ENCODE results near the gene CNNM2. TPM values are rescaled to one million over a fixed set of nuclear protein-coding genes. Genes with fewer than 3 reads are reported as not detected.

CNNM2 gene
- total RNA-seq, 6 experiments from 2014 or later = 5.2 to 7.6 (median 6.5) TPM

- DNase-seq = no peak
- no peaks in the 10 kb centered on the region for H3K36me3 ChIP-seq
- 91% methylated on average over 3 of the region's 3 CpGs for WGBS (ENCODE audit: insufficient coverage, low coverage, low lambda C conversion rate, missing lambda C conversion rate)
- no peaks in the 10 kb centered on the region for H3K27me3 ChIP-seq
- TF ChIP-seq POLR2A (IDR thresholded peaks at IDR 0.05) (no peak), CTCF (IDR thresholded peaks at IDR 0.05) (no peak)
- ATAC-seq = no peak
- intact Hi-C loops (cut with DNase I) = no loop called here
- H3K9me3 ChIP-seq = no peaks in the 10 kb centered on the region
- no peak overlapping the region for H3K4me3 ChIP-seq
- no peak overlapping the region for H3K27ac ChIP-seq
- H3K4me1 ChIP-seq = peaks cover 0 to 6% (median 2%) of the 10 kb centered on the region in 4 donors
Observed at GRCh38 chr10:103019425-103019824, 101.3 kb downstream of the CNNM2 start.

DNA sequence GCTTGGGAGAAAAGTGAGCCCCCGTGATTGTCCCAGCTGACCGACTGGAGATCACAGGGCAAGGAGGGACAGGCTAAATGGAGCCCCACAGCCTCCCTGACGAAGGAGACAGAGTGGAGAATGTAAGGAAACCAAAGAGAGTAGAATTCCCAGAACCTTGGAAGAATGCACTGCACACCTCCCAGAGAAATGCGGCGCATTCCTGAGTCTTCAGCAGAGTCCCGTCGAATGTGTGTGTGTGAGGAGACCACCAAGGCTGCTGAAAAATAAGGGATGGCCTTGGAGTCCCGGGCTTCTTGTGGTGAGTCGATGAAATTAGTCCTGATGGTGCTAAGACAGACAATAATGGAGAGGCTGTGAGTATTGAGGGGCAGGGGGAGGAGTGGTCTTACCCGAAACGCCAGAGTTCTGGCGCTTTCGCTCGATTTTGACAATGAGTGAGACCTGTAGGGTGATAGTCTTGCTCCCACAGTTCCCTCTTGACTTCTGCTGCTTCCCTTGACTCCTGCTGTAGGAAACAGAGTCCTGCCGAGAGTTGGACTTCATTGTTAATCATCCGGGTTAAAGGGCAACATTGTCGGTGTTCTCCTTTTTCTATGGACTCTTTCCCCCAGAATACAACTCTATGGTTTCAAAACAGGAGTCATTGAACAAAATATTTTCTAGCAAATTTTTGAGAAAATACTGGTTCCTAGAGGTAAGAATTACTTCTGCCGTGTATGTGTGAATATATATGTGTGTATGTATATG lies 103.2 kb downstream of the CNNM2 start:
- peaks cover 0 to 6% (median 2%) of the 10 kb centered on the region in 4 donors for H3K4me1 ChIP-seq
- intact Hi-C loops (cut with DNase I) = no loop called here
- H3K36me3 ChIP-seq = no peaks in the 10 kb centered on the region
- no peak overlapping the region for H3K4me3 ChIP-seq
- peak; percentile 29 to 78 (median 52) for ATAC-seq
- 79% methylated on average over 14 of the region's 18 CpGs for WGBS (ENCODE audit: insufficient coverage, low coverage, low lambda C conversion rate, missing lambda C conversion rate)
- no peaks in the 10 kb centered on the region for H3K9me3 ChIP-seq
- TF ChIP-seq CTCF (IDR thresholded peaks at IDR 0.05) = no peak
- TF ChIP-seq POLR2A (IDR thresholded peaks at IDR 0.05) = no peak
- H3K27ac ChIP-seq = peak overlapping the region in 2 of 3 donors; percentile 29 to 87
- no peak for DNase-seq
- H3K27me3 ChIP-seq = no peaks in the 10 kb centered on the region

GRCh38 chr10:103021900-103022293 lies 103.8 kb downstream of the CNNM2 start:
- 34% methylated on average over 5 of the region's 5 CpGs for WGBS (ENCODE audit: insufficient coverage, low coverage, low lambda C conversion rate, missing lambda C conversion rate)
- Histone ChIP-seq H3K27me3 (no peaks in the 10 kb centered on the region), H3K4me1 (peaks cover 0 to 6% (median 2%) of the 10 kb centered on the region in 4 donors), H3K27ac (peak overlapping the region in 2 of 3 donors; percentile 29 to 87), H3K36me3 (no peaks in the 10 kb centered on the region), H3K9me3 (no peaks in the 10 kb centered on the region), H3K4me3 (no peak overlapping the region)
- ATAC-seq (peak; percentile 87 to 94 (median 90)), DNase-seq (peak; percentile 25 to 62 (median 60))
- intact Hi-C loops (cut with DNase I) = no loop called here
- no peak for TF ChIP-seq CTCF (IDR thresholded peaks at IDR 0.05)
- TF ChIP-seq POLR2A (IDR thresholded peaks at IDR 0.05) = no peak

GRCh38 chr10:103025696-103026095 lies 107.6 kb downstream of the CNNM2 start:
- DNase-seq (no peak), ATAC-seq (no peak)
- no peaks in the 10 kb centered on the region for H3K27me3 ChIP-seq
- no peak overlapping the region for H3K27ac ChIP-seq
- no peak overlapping the region for H3K4me3 ChIP-seq
- TF ChIP-seq CTCF (IDR thresholded peaks at IDR 0.05) (no peak), POLR2A (IDR thresholded peaks at IDR 0.05) (no peak)
- WGBS (ENCODE audit: insufficient coverage, low coverage, low lambda C conversion rate, missing lambda C conversion rate) = 60% methylated on average over 2 of the region's 2 CpGs
- intact Hi-C loops (cut with DNase I) = no loop called here
- no peaks in the 10 kb centered on the region for H3K36me3 ChIP-seq
- peaks cover 0 to 6% (median 2%) of the 10 kb centered on the region in 4 donors for H3K4me1 ChIP-seq
- no peaks in the 10 kb centered on the region for H3K9me3 ChIP-seq

All from right lobe of liver (tissue), 6 donors.